Pulmonary artery endothelial cell (primary cell): ENCODE measurements around the gene ANO2. TPM values are rescaled to one million over a fixed set of nuclear protein-coding genes. Genes with fewer than 3 reads are reported as not detected.
A peak's percentile ranks its signal among the peaks of the same experiment; 100 is the strongest.

ENCODE experiments used
- DNase-seq: peaks from one replicate; pipeline ENCODE4 v3.0.0-alpha.2; 2011; ENCODE audit warnings: low read depth, low spot score
- total RNA-seq: library from RNA; depleted of rRNA; stranded (reverse); fragments of >200 nt; gene quantifications from 2 replicates; pipeline ENCODE4 v1.2.3, GENCODE V29; 2014

Gene ANO2
- total RNA-seq, 1 donor from 2014 or later, result 9.4 TPM

DNA sequence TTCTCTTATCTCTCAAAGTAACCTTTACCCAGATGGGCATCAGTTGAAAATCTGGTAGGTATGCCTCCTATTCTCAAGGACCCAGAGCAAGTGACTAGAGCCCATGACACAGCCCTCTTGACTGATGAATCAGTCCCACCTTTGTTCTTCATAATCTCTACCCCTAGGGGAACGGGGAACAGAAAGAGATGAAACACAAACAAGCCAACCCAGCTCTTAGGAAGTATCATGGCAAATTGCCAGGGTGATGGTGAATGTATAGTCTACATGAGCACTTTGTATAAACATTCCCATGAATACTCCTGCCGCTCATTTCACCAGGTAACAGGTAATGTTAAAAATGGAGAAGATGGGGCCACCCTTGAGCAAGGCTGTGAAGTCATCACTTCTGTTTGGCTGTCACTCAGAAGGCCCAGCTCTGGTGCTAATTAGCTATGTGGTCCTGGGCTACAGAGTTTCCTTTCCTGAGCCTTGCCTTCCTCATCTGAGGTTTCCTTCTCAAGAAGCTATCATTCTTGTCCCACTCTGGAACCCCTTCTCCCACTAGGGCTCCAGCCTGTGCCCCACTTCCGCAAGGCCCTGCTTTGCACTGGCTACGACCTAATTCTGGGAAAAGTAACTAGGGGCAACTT, 161.7 kb downstream of the ANO2 start:
- DNase-seq, result no peak

DNA sequence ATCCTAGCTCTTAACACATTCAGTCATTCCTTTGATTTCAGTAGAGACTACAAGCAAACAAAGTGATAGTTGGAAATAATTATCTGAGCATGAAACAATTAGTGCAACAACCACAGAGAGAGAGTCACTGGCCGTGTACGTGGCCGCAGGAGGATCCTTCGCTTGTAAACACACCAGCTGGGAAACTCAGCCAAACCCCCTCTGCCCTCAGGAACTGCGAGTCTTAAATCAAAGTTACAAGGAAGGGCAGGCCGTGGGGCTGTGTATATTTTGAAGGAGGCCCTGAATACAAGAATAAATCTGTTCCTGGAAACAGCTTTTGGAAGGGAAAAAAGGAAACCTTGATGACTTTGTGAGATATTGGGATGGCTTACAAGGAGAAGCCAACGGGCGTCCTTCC, 164.5 kb downstream of the ANO2 start:
- DNase-seq, result no peak

- DNase-seq, result no peak
These were observed 165.7 kb downstream of the ANO2 start for GRCh38 chr12:5779401-5779800.

DNA sequence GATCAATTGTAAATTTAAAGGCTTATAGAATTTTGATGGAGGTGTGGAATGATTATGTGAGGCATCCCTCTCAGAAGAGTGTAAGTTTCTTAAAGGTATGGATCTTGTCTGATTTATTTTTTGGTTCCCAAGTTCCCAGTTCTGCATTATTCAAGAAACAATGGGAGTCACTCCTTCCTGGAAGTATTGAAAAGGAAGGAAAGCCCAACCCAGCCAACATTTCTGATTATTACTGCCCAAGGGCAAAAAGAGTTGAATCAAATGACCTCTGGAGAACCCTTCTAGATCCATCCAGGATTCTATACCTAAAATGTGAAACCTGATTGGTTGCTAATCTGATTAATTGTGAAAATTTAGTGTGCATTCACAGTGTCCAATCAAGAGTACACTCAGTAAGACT, 166.2 kb downstream of the ANO2 start:
- no peak for DNase-seq

- no peak for DNase-seq
These were observed 167.6 kb downstream of the ANO2 start for GRCh38 chr12:5777451-5777850.

- DNase-seq, result no peak
These were observed 169.0 kb downstream of the ANO2 start for GRCh38 chr12:5776091-5776490.

DNA sequence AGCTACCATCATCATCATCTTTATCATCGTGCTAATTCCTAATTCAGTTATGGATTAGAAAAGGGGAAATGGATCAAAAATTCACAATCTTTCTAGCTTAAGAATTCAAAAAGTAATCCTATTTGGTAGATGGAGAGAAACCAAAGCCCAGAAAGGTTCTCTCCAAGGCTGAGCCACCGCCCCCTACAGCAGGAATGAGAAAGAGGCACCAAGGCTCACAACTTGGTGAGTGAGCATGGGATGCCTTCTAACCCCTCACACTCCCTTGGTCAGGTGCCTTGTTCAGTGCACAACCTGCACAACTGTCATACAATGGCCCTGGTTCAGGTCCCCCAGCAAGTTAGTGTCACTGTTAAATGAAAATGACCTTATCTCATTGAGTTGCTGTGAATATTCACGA, 171.5 kb downstream of the ANO2 start:
- no peak for DNase-seq

DNA sequence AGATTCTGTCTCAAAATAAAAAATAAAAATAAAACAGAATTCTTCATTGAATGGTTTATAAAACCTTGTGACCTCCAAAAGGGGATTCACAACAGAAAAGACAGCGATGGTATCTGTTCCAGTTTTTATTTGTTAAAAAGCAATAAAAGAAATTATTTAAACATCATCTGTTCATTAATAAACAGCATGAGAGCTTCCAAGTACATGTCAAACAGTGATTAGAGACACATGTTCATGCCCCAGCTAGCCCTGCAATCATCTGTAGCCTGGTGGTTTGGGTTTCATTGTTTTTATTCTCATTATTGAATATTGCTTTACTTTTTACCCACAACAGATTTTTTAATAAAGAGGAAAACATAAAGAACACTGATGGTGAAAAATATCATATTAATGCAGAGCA, 173.3 kb downstream of the ANO2 start:
- no peak for DNase-seq

GRCh38 chr12:5770727-5771126, 174.3 kb downstream of the ANO2 start:
- DNase-seq, result no peak

GRCh38 chr12:5768581-5769196, 176.4 kb downstream of the ANO2 start:
- no peak for DNase-seq

GRCh38 chr12:5768171-5768570, 176.9 kb downstream of the ANO2 start:
- no peak for DNase-seq

DNA sequence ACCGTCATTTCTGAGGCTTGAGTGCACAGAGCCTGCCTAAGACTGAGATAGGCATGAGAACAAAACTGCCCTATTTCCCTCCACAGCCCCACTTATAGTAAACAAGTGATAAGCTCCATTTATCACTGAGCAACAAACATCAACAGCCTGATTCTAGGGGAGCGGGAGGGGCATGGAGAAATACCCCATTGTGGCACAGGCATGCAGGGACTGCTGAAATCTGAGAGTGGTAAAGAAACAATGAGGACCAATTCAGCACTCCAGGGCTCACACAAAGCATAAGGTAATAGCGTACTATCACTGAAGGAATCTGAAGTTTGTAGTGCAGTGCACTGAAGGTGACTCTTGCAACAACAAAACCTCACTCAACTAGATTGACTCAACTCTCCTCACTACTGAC, 186.7 kb downstream of the ANO2 start:
- DNase-seq, result no peak

GRCh38 chr12:5756338-5756842, 188.7 kb downstream of the ANO2 start:
- no peak for DNase-seq

GRCh38 chr12:5748027-5748426, 197.0 kb downstream of the ANO2 start:
- no peak for DNase-seq

- no peak for DNase-seq
These were observed 198.1 kb downstream of the ANO2 start for GRCh38 chr12:5746917-5747316.

DNA sequence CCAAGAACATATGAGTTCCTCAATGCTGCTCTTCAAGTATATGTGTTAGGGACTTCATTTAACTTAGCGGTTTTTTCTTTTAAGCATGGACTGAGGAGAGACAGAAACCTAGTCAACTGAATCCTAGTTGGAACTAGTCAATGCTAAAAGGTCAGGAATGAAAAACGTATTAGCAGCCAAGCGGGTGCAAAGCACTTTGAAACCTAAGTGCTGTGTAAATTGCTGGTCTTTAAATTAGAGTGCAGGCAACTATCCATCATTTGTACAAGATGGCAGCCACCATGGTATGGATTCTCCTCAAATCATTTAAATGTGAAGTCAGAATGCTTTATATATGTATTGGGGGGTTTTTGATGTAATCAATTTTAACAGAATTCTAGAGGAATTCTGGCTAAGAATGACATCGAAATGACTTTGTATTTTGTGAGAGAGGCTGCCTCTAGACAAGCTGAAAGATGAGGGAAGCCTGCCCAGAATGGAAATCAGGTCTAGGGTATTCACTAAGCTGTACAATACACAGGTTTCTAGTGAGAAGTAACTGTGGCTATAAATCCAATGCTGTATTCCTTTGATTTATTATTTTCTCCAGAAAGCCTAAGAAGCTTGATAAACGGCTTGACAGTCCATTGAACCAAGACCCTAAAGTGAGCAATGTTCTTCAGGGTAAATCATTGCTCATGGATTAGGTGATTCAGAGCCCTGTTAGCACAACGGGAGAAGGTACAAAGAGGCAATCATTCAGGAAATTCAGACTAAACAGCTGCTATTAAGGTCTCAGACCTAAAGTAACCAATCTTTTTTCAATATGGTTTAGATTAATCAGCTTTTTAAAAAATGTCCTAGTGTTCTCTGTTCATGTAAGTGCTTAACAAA, 198.8 kb downstream of the ANO2 start:
- no peak for DNase-seq

DNA sequence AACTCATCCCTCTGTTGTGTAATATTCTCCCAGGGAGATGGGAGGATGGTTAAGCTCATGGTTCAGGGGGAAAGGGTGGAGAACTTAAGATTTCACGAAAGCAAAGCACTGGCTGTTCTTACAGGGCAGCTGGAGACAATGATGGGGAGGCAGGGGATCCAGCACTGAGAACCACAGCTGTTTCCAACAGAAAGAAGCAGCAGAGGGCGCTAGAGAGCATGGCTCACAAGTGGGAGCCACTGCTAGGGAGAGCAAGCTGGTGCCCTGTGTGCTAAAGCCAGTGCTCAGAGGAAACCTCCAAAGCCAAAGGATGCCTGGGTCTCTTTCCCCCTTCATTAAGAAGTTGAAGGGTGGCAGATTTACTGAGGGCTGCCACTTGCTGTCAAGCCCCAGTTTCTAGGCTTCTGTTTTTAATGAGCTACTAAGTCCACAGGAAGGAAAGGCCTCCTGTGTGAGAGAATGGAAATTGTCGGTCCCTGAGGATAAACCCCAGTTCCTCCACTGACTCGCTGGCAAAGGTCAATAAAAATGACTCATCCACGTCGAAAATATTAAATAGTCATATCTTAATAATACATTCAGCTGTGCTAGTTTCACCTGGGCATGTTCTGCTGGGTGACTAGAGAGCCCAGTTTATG, 199.7 kb downstream of the ANO2 start:
- DNase-seq, result peak; percentile 58

- DNase-seq, result no peak
These were observed 202.8 kb downstream of the ANO2 start for GRCh38 chr12:5742258-5742657.

GRCh38 chr12:5739917-5740316, 205.1 kb downstream of the ANO2 start:
- no peak for DNase-seq

GRCh38 chr12:5737778-5738177, 207.3 kb downstream of the ANO2 start:
- no peak for DNase-seq

DNA sequence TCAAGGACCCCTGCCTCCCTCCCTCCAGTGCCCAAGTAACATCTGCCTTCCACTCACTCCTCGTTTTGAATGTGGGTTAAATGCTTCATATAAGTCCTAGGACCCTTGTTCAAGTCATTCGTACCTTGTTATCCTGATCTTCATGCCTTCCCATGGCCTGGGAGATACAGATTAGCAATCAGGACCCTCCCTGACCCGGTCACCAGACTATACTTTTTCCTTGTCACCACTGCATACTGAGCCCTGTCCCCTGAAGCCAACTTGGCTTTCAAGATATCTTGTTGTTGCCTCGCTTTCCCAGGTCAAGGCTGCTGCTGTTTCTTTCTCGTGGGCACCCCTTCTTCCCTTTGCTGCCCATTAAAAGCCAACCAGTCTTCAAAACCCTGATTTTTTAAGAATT, 208.5 kb downstream of the ANO2 start:
- no peak for DNase-seq

GRCh38 chr12:5736016-5736415, 209.0 kb downstream of the ANO2 start:
- DNase-seq, result no peak
